ENCODE measurements around the gene EYS.
"Not testable (repeated sequence)": the region's sequence is repeated elsewhere in the genome, so short reads cannot be mapped to it uniquely, and the experiment has no call there.

The EYS gene

GRCh38 chr6:63805808-63806572, 1901.0 kb downstream of the EYS start:
- DNase-seq (ENCODE audit: low read depth): peak; percentile 89
- TF ChIP-seq CTCF (IDR thresholded peaks at IDR 0.05; ENCODE audit: control insufficient read depth, extremely low read depth, insufficient read depth): no peak
- H3K4me3 ChIP-seq (ENCODE audit: low read depth, low read length): peak overlapping the region; percentile 22

- TF ChIP-seq CTCF (IDR thresholded peaks at IDR 0.05; ENCODE audit: control insufficient read depth, extremely low read depth, insufficient read depth): no peak
- DNase-seq (ENCODE audit: low read depth): no peak
- H3K4me3 ChIP-seq (ENCODE audit: low read depth, low read length): peak overlapping the region; percentile 22
Measured at GRCh38 chr6:63805345-63805744, 1901.7 kb downstream of the EYS start.

GRCh38 chr6:63804381-63804956, 1902.6 kb downstream of the EYS start:
- no peak overlapping the region for H3K4me3 ChIP-seq (ENCODE audit: low read depth, low read length)
- TF ChIP-seq CTCF (IDR thresholded peaks at IDR 0.05; ENCODE audit: control insufficient read depth, extremely low read depth, insufficient read depth): no peak
- no peak for DNase-seq (ENCODE audit: low read depth)

GRCh38 chr6:63803371-63803770, 1903.7 kb downstream of the EYS start:
- DNase-seq (ENCODE audit: low read depth): no peak
- H3K4me3 ChIP-seq (ENCODE audit: low read depth, low read length): no peak overlapping the region
- no peak for TF ChIP-seq CTCF (IDR thresholded peaks at IDR 0.05; ENCODE audit: control insufficient read depth, extremely low read depth, insufficient read depth)

- H3K4me3 ChIP-seq (ENCODE audit: low read depth, low read length): no peak overlapping the region
- peak; percentile 75 for TF ChIP-seq CTCF (IDR thresholded peaks at IDR 0.05; ENCODE audit: control insufficient read depth, extremely low read depth, insufficient read depth)
- no peak for DNase-seq (ENCODE audit: low read depth)
Measured at GRCh38 chr6:63802606-63803206, 1904.3 kb downstream of the EYS start.

GRCh38 chr6:63800386-63800785, 1906.6 kb downstream of the EYS start:
- H3K4me3 ChIP-seq (ENCODE audit: low read depth, low read length); DNase-seq (ENCODE audit: low read depth): not testable (repeated sequence)

GRCh38 chr6:63799813-63800212, 1907.2 kb downstream of the EYS start:
- DNase-seq (ENCODE audit: low read depth): no peak
- no peak overlapping the region for H3K4me3 ChIP-seq (ENCODE audit: low read depth, low read length)
- no peak for TF ChIP-seq CTCF (IDR thresholded peaks at IDR 0.05; ENCODE audit: control insufficient read depth, extremely low read depth, insufficient read depth)

Measured in LNCaP clone FGC (cell line).